ENCODE data around the gene PLEKHG3.

DNA sequence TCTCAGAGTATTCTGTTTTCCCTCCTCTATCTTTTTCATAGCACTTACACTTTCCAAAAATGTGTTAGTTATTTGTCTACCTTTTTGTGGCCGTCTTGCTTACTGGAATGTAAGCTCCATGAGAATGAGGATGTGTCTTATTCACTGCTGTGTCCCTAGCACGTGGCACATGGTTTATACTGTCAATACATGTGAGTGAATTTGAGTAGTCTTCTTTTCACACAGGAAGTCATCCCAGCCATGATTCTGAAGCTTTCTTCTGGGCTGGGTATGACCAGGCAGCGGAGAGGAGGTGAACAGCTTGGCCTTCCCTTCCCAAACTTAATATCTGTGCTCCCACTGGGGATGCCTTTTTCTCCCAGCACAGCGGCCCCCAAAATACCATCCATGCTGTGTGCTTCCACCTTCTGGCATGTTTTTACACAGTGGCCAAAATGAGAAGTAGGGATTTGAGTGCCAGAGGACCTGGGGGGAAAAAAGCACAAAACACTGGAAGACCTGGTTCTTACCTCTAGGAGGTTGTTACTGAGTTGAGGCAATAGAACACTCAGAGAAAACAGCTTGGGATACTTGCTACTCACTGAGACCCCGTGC lies 10.3 kb downstream of the PLEKHG3 start:
- TF ChIP-seq, protein P1, sequence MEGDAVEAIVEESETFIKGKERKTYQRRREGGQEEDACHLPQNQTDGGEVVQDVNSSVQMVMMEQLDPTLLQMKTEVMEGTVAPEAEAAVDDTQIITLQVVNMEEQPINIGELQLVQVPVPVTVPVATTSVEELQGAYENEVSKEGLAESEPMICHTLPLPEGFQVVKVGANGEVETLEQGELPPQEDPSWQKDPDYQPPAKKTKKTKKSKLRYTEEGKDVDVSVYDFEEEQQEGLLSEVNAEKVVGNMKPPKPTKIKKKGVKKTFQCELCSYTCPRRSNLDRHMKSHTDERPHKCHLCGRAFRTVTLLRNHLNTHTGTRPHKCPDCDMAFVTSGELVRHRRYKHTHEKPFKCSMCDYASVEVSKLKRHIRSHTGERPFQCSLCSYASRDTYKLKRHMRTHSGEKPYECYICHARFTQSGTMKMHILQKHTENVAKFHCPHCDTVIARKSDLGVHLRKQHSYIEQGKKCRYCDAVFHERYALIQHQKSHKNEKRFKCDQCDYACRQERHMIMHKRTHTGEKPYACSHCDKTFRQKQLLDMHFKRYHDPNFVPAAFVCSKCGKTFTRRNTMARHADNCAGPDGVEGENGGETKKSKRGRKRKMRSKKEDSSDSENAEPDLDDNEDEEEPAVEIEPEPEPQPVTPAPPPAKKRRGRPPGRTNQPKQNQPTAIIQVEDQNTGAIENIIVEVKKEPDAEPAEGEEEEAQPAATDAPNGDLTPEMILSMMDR (IDR thresholded peaks at IDR 0.05; ENCODE audit: low read length): no peak
- no peak for TF ChIP-seq EZH2phosphoT487 (IDR thresholded peaks at IDR 0.05; ENCODE audit: low read length)
- TF ChIP-seq EZH2 (optimal IDR thresholded peaks at IDR 0.05; ENCODE audit: low read depth, low read length): no peak

All from MM.1S (cell line).